PFSK-1 (cell line): ENCODE measurements around the gene SCUBE3.

ENCODE experiments used
- FOXP2 ChIP-seq: optimal IDR thresholded peaks from 2 replicates; pipeline ENCODE3; 2011; ENCODE audit warnings: borderline replicate concordance, control low read depth, inconsistent platforms; ENCODE audit not compliant: insufficient read depth; ENCODE audit errors: extremely low read length, extremely low read depth
- POLR2AphosphoS5 ChIP-seq: IDR thresholded peaks from 2 replicates; pipeline ENCODE4 v1.6.1; 2012; ENCODE audit warnings: low read depth, mild to moderate bottlenecking, control low read depth, low read length, moderate library complexity
- SIN3A ChIP-seq: IDR thresholded peaks from 2 replicates; pipeline ENCODE4 v1.6.1; 2012; ENCODE audit warnings: mild to moderate bottlenecking, low read length, moderate library complexity, borderline replicate concordance; ENCODE audit not compliant: insufficient read depth
- TAF1 ChIP-seq: IDR thresholded peaks from 2 replicates; pipeline ENCODE4 v1.6.1; 2012; ENCODE audit warnings: low read length, control low read depth, borderline replicate concordance; ENCODE audit not compliant: insufficient read depth
- TF ChIP-seq, protein P1 (sequence below), 2 experiments: IDR thresholded peaks; 2 replicates each; pipeline versions ENCODE4 v1.6.1 to v1.8.0; 2011 to 2012; ENCODE audit warnings: low read depth in 2 of 2, low read length in 2 of 2, control low read depth in 1 of 2, inconsistent platforms in 1 of 2, mild to moderate bottlenecking in 1 of 2, moderate library complexity in 1 of 2; ENCODE audit not compliant: insufficient read depth in 1 of 2

SCUBE3 gene

DNA sequence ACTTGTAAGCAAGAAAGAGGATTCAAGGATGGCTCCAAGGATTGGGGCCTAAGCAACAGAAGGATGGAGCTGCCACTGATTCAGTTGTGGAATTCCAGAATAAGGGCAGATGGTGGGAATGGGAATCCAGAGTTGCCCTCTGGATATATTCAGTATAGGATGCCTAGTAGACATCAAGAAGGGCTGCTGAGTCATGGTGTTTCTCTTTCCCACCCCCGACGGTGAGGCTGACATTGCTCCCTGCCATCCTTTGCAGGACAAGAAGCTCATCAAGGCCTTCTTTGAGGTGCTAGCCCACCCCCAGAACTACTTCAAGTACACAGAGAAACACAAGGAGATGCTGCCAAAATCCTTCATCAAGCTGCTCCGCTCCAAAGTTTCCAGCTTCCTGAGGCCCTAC, 34.5 kb downstream of the SCUBE3 start:
- TF ChIP-seq, protein P1, sequence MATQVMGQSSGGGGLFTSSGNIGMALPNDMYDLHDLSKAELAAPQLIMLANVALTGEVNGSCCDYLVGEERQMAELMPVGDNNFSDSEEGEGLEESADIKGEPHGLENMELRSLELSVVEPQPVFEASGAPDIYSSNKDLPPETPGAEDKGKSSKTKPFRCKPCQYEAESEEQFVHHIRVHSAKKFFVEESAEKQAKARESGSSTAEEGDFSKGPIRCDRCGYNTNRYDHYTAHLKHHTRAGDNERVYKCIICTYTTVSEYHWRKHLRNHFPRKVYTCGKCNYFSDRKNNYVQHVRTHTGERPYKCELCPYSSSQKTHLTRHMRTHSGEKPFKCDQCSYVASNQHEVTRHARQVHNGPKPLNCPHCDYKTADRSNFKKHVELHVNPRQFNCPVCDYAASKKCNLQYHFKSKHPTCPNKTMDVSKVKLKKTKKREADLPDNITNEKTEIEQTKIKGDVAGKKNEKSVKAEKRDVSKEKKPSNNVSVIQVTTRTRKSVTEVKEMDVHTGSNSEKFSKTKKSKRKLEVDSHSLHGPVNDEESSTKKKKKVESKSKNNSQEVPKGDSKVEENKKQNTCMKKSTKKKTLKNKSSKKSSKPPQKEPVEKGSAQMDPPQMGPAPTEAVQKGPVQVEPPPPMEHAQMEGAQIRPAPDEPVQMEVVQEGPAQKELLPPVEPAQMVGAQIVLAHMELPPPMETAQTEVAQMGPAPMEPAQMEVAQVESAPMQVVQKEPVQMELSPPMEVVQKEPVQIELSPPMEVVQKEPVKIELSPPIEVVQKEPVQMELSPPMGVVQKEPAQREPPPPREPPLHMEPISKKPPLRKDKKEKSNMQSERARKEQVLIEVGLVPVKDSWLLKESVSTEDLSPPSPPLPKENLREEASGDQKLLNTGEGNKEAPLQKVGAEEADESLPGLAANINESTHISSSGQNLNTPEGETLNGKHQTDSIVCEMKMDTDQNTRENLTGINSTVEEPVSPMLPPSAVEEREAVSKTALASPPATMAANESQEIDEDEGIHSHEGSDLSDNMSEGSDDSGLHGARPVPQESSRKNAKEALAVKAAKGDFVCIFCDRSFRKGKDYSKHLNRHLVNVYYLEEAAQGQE (IDR thresholded peaks at IDR 0.05; ENCODE audit: insufficient read depth in 1 of 2, low read depth in 2 of 2, low read length in 2 of 2), result no peak
- TF ChIP-seq FOXP2, result no peak
- no peak for TF ChIP-seq TAF1
- TF ChIP-seq SIN3A, result no peak
- no peak for TF ChIP-seq POLR2AphosphoS5

DNA sequence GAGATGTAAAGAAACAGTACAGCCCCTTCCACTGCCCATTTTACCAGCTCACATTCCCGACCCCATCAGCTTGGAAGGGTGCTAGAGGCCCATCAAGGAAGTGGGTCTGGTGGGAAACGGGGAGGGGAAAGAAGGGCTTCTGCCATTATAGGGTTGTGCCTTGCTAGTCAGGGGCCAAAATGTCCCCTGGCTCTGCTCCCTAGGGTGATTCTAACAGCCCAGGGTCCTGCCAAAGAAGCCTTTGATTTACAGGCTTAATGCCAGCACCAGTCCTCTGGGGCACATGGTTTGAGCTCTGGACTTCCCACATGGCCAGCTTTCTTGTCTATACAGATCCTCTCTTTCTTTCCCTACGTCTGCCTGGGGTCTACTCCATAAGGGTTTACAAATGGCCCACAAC, 35.2 kb downstream of the SCUBE3 start:
- TF ChIP-seq TAF1 (no peak), SIN3A (no peak), POLR2AphosphoS5 (no peak), FOXP2 (no peak)
- TF ChIP-seq, protein P1 (IDR thresholded peaks at IDR 0.05; ENCODE audit: insufficient read depth in 1 of 2, low read depth in 2 of 2, low read length in 2 of 2), result no peak

DNA sequence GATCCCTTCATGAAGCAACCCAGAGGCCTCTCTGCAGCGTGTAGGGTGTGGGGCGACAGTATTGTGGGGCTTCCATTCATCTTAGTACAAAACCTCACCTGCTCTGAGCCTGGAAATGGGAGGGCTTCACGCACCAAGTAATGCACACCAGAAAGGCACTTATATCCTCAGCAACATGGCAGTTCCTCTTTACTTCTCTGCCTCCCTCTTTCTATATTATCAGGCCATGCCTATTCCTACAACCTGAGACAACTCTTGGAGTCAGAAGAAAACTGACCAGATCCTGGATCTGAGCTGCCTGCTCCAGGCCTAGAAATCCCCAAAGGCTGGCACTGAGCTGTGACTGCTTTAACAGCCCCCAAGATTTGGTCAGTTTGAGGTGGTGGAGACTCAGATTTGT, 38.2 kb downstream of the SCUBE3 start:
- TF ChIP-seq SIN3A (no peak), FOXP2 (no peak), POLR2AphosphoS5 (no peak), TAF1 (no peak)
- TF ChIP-seq, protein P1 (IDR thresholded peaks at IDR 0.05; ENCODE audit: insufficient read depth in 1 of 2, low read depth in 2 of 2, low read length in 2 of 2), result no peak

DNA sequence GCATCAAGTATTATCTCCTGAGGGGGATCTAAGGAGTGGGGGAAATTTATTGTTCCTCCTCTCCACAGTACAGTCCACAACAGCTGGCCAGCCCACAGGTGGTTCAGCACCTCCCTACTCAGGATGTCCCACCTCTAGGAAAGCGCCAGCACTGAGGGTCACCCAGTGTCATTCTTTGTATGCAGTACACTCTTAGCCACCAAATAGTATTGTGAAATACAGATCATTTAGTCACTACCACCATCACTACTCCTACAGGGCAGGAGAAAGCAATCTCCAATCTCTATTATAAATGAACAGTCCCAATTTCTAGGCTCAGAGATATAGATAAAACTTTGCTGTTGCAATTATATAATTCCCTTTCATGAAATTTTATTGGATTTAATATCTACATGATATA, 39.5 kb downstream of the SCUBE3 start:
- TF ChIP-seq FOXP2 (no peak), SIN3A (no peak), TAF1 (no peak), POLR2AphosphoS5 (no peak)
- TF ChIP-seq, protein P1 (IDR thresholded peaks at IDR 0.05; ENCODE audit: insufficient read depth in 1 of 2, low read depth in 2 of 2, low read length in 2 of 2), result no peak

DNA sequence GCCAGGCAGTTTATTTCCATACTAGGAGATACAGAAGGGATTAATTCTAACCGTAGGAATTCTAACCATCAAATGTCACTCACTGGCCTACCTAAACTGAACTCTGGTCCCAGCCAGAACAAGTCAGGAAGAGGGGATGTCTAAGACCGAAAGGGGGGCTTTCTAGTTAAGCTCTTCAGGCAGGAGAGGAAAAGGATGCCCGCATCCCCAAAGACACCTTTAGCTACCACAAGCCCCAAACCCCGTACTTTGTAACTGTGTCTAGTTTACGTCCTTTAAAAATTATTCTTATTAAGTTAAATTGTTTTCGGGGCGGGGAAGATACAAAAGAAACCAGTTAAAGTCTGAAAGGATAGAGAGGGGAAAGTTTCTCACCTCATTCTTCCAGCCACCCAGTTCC, 44.6 kb downstream of the SCUBE3 start:
- no peak for TF ChIP-seq FOXP2
- TF ChIP-seq POLR2AphosphoS5, result no peak
- TF ChIP-seq TAF1, result no peak
- TF ChIP-seq, protein P1 (IDR thresholded peaks at IDR 0.05; ENCODE audit: insufficient read depth in 1 of 2, low read depth in 2 of 2, low read length in 2 of 2), result no peak
- TF ChIP-seq SIN3A, result no peak
